ENCODE data around the gene SLC16A10. TPM values are rescaled to one million over a fixed set of nuclear protein-coding genes. Genes with fewer than 3 reads are reported as not detected.

The SLC16A10 gene
- total and polyA plus RNA-seq, 2 of the 8 experiments (the other 6 are each of a cell fraction or from before 2014, with no cell fraction given): 18.6 to 23.2 TPM

DNA sequence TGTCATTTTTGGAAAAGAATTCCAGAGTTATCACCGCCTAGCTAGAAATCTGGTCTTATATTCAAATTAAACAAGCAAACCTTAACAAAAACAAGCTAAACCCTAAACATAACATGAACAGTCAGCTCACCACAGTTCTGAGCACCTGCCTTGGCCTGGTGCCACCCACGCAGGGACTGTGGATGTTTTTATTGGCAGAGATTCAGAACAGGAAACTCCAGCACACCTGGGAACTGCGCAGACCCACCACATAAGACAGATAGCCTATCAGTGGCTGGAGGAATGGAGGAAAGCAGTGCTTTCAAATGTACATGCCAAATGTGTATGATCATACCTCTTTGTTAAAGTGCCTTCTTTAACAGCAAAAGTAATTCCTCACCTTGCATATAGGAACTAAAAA lies 8.9 kb downstream of the SLC16A10 start:
- no peaks in the 10 kb centered on the region for H4K20me1 ChIP-seq (replicated peaks in 1 of 2; ENCODE audit: control insufficient read depth in 1 of 2, insufficient read depth in 2 of 2, low read length in 2 of 2)
- H2BK20ac ChIP-seq (ENCODE audit: low read length): no peak overlapping the region
- no peak overlapping the region for H2AK5ac ChIP-seq (ENCODE audit: low read depth, low read length)
- H3K4me3 ChIP-seq (ENCODE audit: extremely low read depth in 1 of 4, insufficient read depth in 2 of 4, low read depth in 3 of 4, low read length in 4 of 4): no peak overlapping the region
- H3K79me1 ChIP-seq (ENCODE audit: low read depth, low read length): peaks cover 2% of the 10 kb centered on the region; the same call in 1 of the 2 replicates
- DNase-seq (ENCODE audit: low read depth in 1 of 2, low spot score in 2 of 2) (no peak), FAIRE-seq (no peak)
- H2AFZ ChIP-seq (ENCODE audit: low read length): no peak overlapping the region
- no peak overlapping the region for H2BK12ac ChIP-seq (ENCODE audit: low read depth, low read length)
- no peak overlapping the region for H3K23ac ChIP-seq (ENCODE audit: insufficient read length)
- peaks cover 0 to 33% of the 10 kb centered on the region in 2 experiments; a peak in 2 of 4 replicates for H3K79me2 ChIP-seq (ENCODE audit: control insufficient read depth in 1 of 2, insufficient read depth in 2 of 2, low read length in 2 of 2)
- H3K36me3 ChIP-seq (ENCODE audit: control insufficient read depth in 2 of 4, insufficient read depth in 4 of 4, low read length in 3 of 4): no peaks in the 10 kb centered on the region
- H4K8ac ChIP-seq (ENCODE audit: extremely low read depth, insufficient read depth, low read length): peak overlapping the region; percentile 39; the same call in 1 of the 2 replicates
- no peaks in the 10 kb centered on the region for H3K9me3 ChIP-seq (ENCODE audit: insufficient read depth in 2 of 2, low read depth in 1 of 2, low read length in 1 of 2)
- no peaks in the 10 kb centered on the region for H3K4me1 ChIP-seq (replicated peaks in 1 of 4; ENCODE audit: control insufficient read depth in 3 of 4, insufficient read depth in 4 of 4, low read length in 3 of 4)
- H3K27ac ChIP-seq (ENCODE audit: low read depth, low read length): no peak overlapping the region
- no peak overlapping the region for H3K9ac ChIP-seq (replicated peaks in 1 of 4; ENCODE audit: extremely low read depth in 1 of 4, low read depth in 3 of 4, low read length in 3 of 4)
- TF ChIP-seq BCL11A (IDR thresholded peaks at IDR 0.05; ENCODE audit: low read depth in 2 of 2, low read length in 2 of 2) (no peak), HDAC2 (IDR thresholded peaks at IDR 0.05; ENCODE audit: borderline replicate concordance in 1 of 2, low read depth in 2 of 2, low read length in 2 of 2) (no peak), KDM4A (IDR thresholded peaks at IDR 0.05; ENCODE audit: low read depth, low read length, severe bottlenecking) (no peak), CHD1 (IDR thresholded peaks at IDR 0.05; ENCODE audit: low read depth, low read length) (no peak), POLR2A (IDR thresholded peaks at IDR 0.05; ENCODE audit: control extremely low read depth in 1 of 2, low read depth in 2 of 2, low read length in 2 of 2) (no peak), SUZ12 (IDR thresholded peaks at IDR 0.05; ENCODE audit: low read length) (no peak), NANOG (IDR thresholded peaks at IDR 0.05; ENCODE audit: insufficient read depth, low read depth, low read length, poor library complexity, severe bottlenecking) (no peak), RNF2 (IDR thresholded peaks at IDR 0.05; ENCODE audit: borderline replicate concordance, low read depth, low read length, missing control alignments, poor library complexity, severe bottlenecking) (no peak), TEAD4 (IDR thresholded peaks at IDR 0.05; ENCODE audit: low read depth, low read length) (no peak), TCF12 (IDR thresholded peaks at IDR 0.05; ENCODE audit: low read depth, low read length) (no peak)
- TF ChIP-seq, protein P1, sequence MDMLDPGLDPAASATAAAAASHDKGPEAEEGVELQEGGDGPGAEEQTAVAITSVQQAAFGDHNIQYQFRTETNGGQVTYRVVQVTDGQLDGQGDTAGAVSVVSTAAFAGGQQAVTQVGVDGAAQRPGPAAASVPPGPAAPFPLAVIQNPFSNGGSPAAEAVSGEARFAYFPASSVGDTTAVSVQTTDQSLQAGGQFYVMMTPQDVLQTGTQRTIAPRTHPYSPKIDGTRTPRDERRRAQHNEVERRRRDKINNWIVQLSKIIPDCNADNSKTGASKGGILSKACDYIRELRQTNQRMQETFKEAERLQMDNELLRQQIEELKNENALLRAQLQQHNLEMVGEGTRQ (IDR thresholded peaks at IDR 0.05; ENCODE audit: low read length): no peak
- no peak overlapping the region for H3K4me2 ChIP-seq (ENCODE audit: insufficient read depth in 1 of 2, low read depth in 2 of 2, low read length in 2 of 2)
- 90% methylated on average over 3 of the region's 3 CpGs; no CpG with 5 or more reads in 1 of the 2 experiments for WGBS, 2 experiments (ENCODE audit: extremely low coverage in 1 of 2, insufficient coverage in 1 of 2, insufficient read length in 1 of 2, insufficient replicate concordance in 2 of 2, low coverage in 1 of 2, low lambda C conversion rate in 2 of 2, missing lambda C conversion rate in 1 of 2)
- no peak overlapping the region for H4K91ac ChIP-seq (replicated peaks; ENCODE audit: insufficient read length, low read length)
- POLR2A ChIA-PET (ENCODE audit: partially characterized antibody): interaction anchor here (1.4 kb wide), 1 partner anchor 9 kb away, joined by 7 read pairs; the partner anchor contains the start of gene SLC16A10
- H3K4ac ChIP-seq (replicated peaks; ENCODE audit: insufficient read length, low read depth, low read length): no peak overlapping the region
- H3K23me2 ChIP-seq (ENCODE audit: low read depth, low read length): no peaks in the 10 kb centered on the region
- no peak overlapping the region for H3K14ac ChIP-seq (ENCODE audit: insufficient read length)
- H2BK120ac ChIP-seq (replicated peaks; ENCODE audit: low read depth, low read length): no peak overlapping the region
- no peak overlapping the region for H3K18ac ChIP-seq (ENCODE audit: extremely low read depth, low read length)
- no peak overlapping the region for H2BK5ac ChIP-seq (ENCODE audit: low read depth, low read length)
- CTCF ChIA-PET (ENCODE audit: partially characterized antibody): interaction anchor here (1.5 kb wide), 1 partner anchor 38 kb away, joined by 5 read pairs; no protein-coding TSS in a partner anchor
- H3K56ac ChIP-seq (replicated peaks; ENCODE audit: insufficient read length, low read depth, low read length): no peak overlapping the region
- no peak overlapping the region for H2BK15ac ChIP-seq (ENCODE audit: low read length)
- H4K5ac ChIP-seq (ENCODE audit: insufficient read length, low read depth, low read length): no peak overlapping the region
- no peaks in the 10 kb centered on the region for H3K27me3 ChIP-seq (replicated peaks in 1 of 4; ENCODE audit: control insufficient read depth in 3 of 4, extremely low read depth in 1 of 4, insufficient read depth in 3 of 4, low read length in 3 of 4)
